Stimulated activated CD8-positive, alpha-beta memory T cell treated with anti-CD3 and anti-CD28 coated beads, Interleukin-12 subunit alpha, Interleukin-12 subunit beta, amount 100 ng/mL, for 1 hour (primary cell): ENCODE measurements around the gene RAB11FIP4.

Source experiments
- DNase-seq: peaks from one replicate; pipeline ENCODE4 v3.0.0-alpha.2; 2020; ENCODE audit warnings: low read depth

Gene RAB11FIP4

GRCh38 chr17:31459716-31460115 lies 68.2 kb downstream of the RAB11FIP4 start:
- no peak for DNase-seq

GRCh38 chr17:31460226-31460721 lies 68.8 kb downstream of the RAB11FIP4 start:
- DNase-seq: no peak

- no peak for DNase-seq
Measured at GRCh38 chr17:31461227-31461810, 69.8 kb downstream of the RAB11FIP4 start.

GRCh38 chr17:31462261-31462660 lies 70.8 kb downstream of the RAB11FIP4 start:
- DNase-seq: no peak

- DNase-seq: no peak
Measured at GRCh38 chr17:31466096-31466760, 74.8 kb downstream of the RAB11FIP4 start.

- no peak for DNase-seq
Measured at GRCh38 chr17:31467502-31468256, 76.2 kb downstream of the RAB11FIP4 start.

GRCh38 chr17:31469959-31470358 lies 78.5 kb downstream of the RAB11FIP4 start:
- DNase-seq: no peak

GRCh38 chr17:31470592-31470991 lies 79.1 kb downstream of the RAB11FIP4 start:
- no peak for DNase-seq

GRCh38 chr17:31472137-31472536 lies 80.7 kb downstream of the RAB11FIP4 start:
- DNase-seq: no peak

- DNase-seq: no peak
Measured at GRCh38 chr17:31475378-31476162, 84.1 kb downstream of the RAB11FIP4 start.

GRCh38 chr17:31476525-31477416 lies 85.3 kb downstream of the RAB11FIP4 start:
- no peak for DNase-seq

GRCh38 chr17:31477417-31478055 lies 86.1 kb downstream of the RAB11FIP4 start:
- no peak for DNase-seq

GRCh38 chr17:31479062-31479408 lies 87.6 kb downstream of the RAB11FIP4 start:
- DNase-seq: no peak

GRCh38 chr17:31479524-31479923 lies 88.0 kb downstream of the RAB11FIP4 start:
- no peak for DNase-seq

GRCh38 chr17:31480067-31480466 lies 88.6 kb downstream of the RAB11FIP4 start:
- no peak for DNase-seq

- no peak for DNase-seq
Measured at GRCh38 chr17:31480904-31481782, 89.7 kb downstream of the RAB11FIP4 start.

- DNase-seq: no peak
Measured at GRCh38 chr17:31481783-31482081, 90.3 kb downstream of the RAB11FIP4 start.

- DNase-seq: no peak
Measured at GRCh38 chr17:31484821-31485220, 93.3 kb downstream of the RAB11FIP4 start.

GRCh38 chr17:31486351-31487062 lies 95.0 kb downstream of the RAB11FIP4 start:
- DNase-seq: no peak
